ENCODE data around the gene SLC24A2.

Gene SLC24A2

DNA sequence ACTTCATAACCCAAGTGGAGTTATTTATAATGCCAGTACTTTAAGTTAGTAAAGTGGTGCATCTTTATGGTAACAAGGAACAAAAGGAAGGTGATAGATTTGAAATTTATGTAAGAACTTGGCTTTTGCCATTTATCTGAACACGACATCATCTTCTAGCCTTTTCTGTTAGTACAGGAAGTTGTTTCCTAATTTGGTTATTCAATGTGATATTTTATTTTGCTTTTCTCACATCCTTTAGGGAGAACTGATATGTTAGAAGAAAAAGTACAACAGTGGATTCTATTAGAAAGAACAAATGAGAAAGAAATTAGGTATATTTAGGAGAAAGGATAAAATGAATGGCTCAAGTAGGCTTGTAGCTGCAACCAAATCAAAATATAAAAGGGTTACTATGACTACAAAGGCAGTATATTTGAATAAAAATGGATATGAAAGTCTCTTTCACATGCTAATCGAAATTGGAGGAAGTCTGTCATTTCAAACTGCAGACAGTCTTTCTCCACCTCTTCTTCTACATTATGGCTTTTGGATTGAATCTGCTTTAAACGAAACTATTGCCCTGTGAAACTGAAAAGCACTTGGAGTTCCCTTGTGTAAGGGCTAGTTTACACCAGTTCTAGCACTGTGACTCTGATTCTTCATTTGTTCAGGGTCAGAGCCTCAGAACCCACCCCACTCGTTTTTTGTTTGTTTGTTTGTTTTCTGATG, 18.5 kb upstream of the SLC24A2 start:
- no peak for FAIRE-seq
- no peak for DNase-seq (ENCODE audit: insufficient read length, low spot score)
- TF ChIP-seq, protein P1, sequence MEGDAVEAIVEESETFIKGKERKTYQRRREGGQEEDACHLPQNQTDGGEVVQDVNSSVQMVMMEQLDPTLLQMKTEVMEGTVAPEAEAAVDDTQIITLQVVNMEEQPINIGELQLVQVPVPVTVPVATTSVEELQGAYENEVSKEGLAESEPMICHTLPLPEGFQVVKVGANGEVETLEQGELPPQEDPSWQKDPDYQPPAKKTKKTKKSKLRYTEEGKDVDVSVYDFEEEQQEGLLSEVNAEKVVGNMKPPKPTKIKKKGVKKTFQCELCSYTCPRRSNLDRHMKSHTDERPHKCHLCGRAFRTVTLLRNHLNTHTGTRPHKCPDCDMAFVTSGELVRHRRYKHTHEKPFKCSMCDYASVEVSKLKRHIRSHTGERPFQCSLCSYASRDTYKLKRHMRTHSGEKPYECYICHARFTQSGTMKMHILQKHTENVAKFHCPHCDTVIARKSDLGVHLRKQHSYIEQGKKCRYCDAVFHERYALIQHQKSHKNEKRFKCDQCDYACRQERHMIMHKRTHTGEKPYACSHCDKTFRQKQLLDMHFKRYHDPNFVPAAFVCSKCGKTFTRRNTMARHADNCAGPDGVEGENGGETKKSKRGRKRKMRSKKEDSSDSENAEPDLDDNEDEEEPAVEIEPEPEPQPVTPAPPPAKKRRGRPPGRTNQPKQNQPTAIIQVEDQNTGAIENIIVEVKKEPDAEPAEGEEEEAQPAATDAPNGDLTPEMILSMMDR (IDR thresholded peaks at IDR 0.05; ENCODE audit: insufficient read depth, missing control alignments) = no peak

DNA sequence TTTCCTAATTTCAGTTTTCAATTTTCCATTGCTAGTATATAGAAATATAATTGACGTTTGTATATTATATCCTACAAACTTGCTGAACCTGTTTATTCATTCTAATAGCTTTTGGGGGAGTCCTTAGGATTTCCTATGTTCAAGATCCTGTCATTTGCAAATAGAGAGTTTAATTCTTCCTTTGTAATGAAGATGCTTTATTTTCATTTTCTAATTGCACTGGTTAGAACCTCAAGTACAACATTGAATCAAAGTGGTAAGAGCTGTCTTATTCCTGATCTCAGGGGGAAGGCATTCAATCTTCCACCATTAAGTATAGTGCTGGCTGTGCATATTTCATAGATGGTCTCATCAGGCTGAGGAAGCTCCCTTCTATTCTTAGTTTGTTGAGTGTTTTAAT, 15.6 kb upstream of the SLC24A2 start:
- TF ChIP-seq, protein P1 (IDR thresholded peaks at IDR 0.05; ENCODE audit: insufficient read depth, missing control alignments) = no peak
- FAIRE-seq = no peak
- no peak for DNase-seq (ENCODE audit: insufficient read length, low spot score)

DNA sequence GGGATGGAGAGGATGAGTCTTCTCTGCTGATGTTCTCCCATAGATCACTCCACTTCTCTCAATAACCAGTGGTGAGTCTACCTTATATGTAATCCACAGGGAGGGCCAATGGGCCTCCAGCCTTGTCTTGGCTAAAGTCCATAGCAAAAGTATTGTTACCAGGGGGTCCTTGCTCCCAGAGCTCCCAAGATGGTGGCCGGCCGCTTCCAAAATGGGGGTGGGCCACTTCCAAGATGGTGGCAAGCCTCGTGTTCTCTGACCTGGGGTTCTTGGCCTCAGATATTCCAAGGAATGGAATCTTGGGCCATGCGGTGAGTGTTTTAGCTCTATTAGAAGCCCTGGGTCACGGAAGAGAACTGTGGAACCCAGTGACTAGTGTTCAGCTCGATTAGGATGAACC, 12.0 kb upstream of the SLC24A2 start:
- TF ChIP-seq, protein P1 (IDR thresholded peaks at IDR 0.05; ENCODE audit: insufficient read depth, missing control alignments) = no peak
- DNase-seq (ENCODE audit: insufficient read length, low spot score) = no peak
- no peak for FAIRE-seq

DNA sequence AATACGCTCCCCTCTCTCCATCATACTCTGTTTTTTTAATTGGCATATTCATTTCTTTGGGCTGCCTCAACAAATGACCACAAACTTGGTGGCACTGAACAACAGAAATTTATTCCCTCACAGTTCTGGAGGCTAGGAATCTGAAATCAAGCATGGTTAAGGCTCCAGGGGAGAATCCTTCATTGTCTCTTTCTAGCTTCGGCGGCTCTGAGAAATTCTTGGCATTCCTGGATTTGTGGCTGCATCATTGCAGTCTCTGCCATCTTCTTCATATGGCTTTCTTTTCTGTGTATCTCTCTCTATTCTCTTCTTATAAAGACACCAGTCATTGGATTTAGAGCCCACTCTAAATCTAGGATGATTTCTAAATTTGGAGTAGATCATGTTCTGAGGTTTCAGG, 10.9 kb upstream of the SLC24A2 start:
- TF ChIP-seq, protein P1 (IDR thresholded peaks at IDR 0.05; ENCODE audit: insufficient read depth, missing control alignments) = no peak
- no peak for FAIRE-seq
- no peak for DNase-seq (ENCODE audit: insufficient read length, low spot score)

DNA sequence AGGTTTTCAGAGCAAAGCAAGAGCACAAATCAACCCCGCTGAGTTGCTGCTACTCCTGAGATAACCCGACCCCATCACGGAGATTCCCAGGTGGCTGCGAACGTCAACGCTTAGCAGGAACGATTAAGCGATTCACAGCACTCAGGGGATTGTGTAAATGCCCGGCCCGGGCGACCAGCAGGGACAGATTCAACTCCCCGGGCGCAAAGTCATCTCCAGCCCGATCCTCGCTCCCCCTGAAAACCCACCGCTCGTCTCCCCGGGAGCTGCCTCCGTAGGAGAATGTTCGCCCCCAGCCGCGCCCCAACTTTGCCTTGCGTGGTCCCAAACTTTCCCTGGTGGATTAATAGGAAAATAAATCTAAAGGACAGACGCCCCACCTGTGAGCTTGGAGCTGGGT, 685 bp downstream of the SLC24A2 start:
- peak; percentile 42 for DNase-seq (ENCODE audit: insufficient read length, low spot score)
- peak; percentile 75 for FAIRE-seq
- TF ChIP-seq, protein P1 (IDR thresholded peaks at IDR 0.05; ENCODE audit: insufficient read depth, missing control alignments) = no peak

DNA sequence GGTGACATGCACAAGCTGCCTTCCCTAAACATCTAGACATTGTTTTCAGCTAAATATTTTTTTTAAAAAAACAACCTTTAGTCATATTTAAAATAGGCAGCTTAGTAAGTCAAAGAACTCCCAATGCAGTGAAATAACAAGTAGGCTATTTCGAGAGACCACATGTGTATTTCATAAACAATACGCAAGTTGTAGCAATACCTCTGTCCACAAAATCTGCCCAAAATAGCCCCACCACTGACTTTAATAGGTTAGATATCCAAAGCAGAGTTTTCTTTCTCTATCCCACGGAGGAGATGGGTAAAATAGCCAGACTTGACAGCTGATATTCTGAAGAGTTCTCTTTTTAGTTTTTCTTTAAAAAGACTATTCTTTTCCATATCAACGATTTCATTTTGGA, 1.2 kb downstream of the SLC24A2 start:
- FAIRE-seq (no peak), DNase-seq (ENCODE audit: insufficient read length, low spot score) (no peak)
- TF ChIP-seq, protein P1 (IDR thresholded peaks at IDR 0.05; ENCODE audit: insufficient read depth, missing control alignments) = no peak

DNA sequence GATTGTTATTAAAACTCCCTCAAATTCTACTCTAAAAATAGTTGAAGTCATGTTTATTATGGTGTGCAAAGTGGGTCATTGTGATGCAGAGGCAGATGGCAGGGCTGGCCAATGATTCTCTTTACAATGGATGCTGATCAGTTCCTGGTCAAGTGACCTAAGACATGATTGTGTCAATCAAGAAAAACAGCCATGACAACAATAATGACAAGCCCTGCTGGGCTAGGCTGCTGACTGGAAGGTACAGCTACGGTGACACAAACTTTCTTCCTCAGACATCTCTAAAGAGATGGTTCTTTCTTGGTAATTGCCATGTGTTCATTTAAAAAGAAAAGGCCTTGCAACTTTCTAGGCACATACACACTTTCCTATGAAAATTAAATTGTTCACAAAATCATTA, 3.6 kb downstream of the SLC24A2 start:
- TF ChIP-seq, protein P1 (IDR thresholded peaks at IDR 0.05; ENCODE audit: insufficient read depth, missing control alignments) = no peak
- FAIRE-seq (no peak), DNase-seq (ENCODE audit: insufficient read length, low spot score) (no peak)
